Calu3 (cell line): Measurements from ENCODE around the gene WDPCP. TPM values are rescaled to one million over a fixed set of nuclear protein-coding genes. Genes with fewer than 3 reads are reported as not detected.
"Not testable (repeated sequence)": the region's sequence is repeated elsewhere in the genome, so short reads cannot be mapped to it uniquely, and the experiment has no call there.

Experiments used
- BruUV-seq: library from RNA; stranded (reverse); fragments of 400-500 nt; replicated peaks from 2 replicates; lab custom pipeline; 2021; lab: Mats Ljungman, UMichigan
- CTCF ChIA-PET: fragments of 300-600 bp; sonication (Branson Sonifier 250); formaldehyde crosslinking; loops from one replicate; lab custom pipeline; 2022; ENCODE audit warnings: antibody characterized with exemption; lab: Charles Lee
- DNase-seq: peaks from one replicate; pipeline ENCODE4 v3.0.0; 2022
- H3K27ac Mint-ChIP-seq: one replicate; pipeline ENCODE4 v1.8.0; 2022; ENCODE audit warnings: mixed read lengths; ENCODE audit not compliant: unreplicated experiment
- H3K27me3 Mint-ChIP-seq: one replicate; pipeline ENCODE4 v1.8.0; 2022; ENCODE audit warnings: mixed read lengths; ENCODE audit not compliant: unreplicated experiment
- H3K36me3 Mint-ChIP-seq: one replicate; pipeline ENCODE4 v1.8.0; 2022; ENCODE audit warnings: mild to moderate bottlenecking, moderate library complexity, mixed read lengths; ENCODE audit not compliant: insufficient read depth, unreplicated experiment
- H3K4me1 Mint-ChIP-seq: one replicate; pipeline ENCODE4 v1.8.0; 2022; ENCODE audit warnings: mild to moderate bottlenecking, low read depth, mixed read lengths; ENCODE audit not compliant: unreplicated experiment
- H3K4me3 Mint-ChIP-seq: one replicate; pipeline ENCODE4 v1.8.0; 2022; ENCODE audit warnings: mild to moderate bottlenecking, low read depth, moderate library complexity, mixed read lengths; ENCODE audit not compliant: unreplicated experiment
- H3K9me3 Mint-ChIP-seq: one replicate; pipeline ENCODE4 v1.8.0; 2022; ENCODE audit warnings: low read depth, mixed read lengths; ENCODE audit not compliant: unreplicated experiment
- intact Hi-C: fragments of 100-400 bp; cut with micrococcal nuclease; formaldehyde crosslinking; loops from one replicate; pipeline ENCODE4 v1.10.0; 2022; ENCODE audit not compliant: unreplicated experiment
- total RNA-seq: library from RNA; stranded (reverse); gene quantifications from 2 replicates; pipeline ENCODE4 v1.2.3, GENCODE V29; 2022
- TF ChIP-seq, protein P1 (sequence below): fragments of 200-600 bp; IDR thresholded peaks from one replicate; pipeline ENCODE4 v1.8.0; 2022; ENCODE audit warnings: antibody characterized with exemption; ENCODE audit not compliant: unreplicated experiment

The WDPCP gene
- total RNA-seq, 1 experiment from 2014 or later = 9.0 TPM

DNA sequence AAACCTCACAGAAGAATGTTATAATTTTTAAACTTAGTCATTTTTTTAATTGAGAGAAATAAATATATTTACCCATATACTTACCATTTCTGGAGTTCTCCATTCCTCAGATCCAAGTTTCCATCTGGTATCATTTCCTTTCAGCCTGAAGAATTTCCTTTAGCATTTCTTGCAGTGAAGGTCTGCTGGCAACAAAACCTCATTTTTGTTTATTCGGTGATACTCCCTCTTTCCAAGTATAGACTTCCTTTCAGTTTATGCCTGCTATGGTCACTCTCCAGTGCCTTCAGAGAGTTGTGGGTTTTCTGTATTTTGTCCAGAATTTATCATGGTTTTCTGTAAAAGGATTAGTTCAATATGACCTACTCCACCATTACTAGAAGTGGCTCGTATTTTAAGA is 17.0 kb downstream of the WDPCP start:
- H3K4me1 Mint-ChIP-seq = no peaks in the 10 kb centered on the region
- intact Hi-C loops = no loop called here

DNA sequence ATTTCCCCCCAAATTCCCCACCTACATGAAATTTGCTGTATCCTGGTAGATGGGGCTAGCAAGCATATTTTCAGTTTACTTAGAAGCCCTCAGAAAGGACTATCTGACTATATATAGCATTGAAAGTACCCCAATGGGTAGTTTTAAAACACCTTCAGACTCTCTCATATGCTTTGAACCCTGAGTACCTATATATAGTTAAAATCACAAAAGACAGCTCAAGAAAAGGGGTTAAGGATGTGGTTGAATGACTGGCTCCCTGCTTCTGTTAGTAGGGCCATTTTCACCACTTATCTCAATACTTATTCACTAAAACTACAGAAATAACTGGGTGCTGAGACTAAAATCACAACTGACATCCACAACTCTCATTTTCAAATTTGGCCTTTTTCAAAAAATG is 18.5 kb downstream of the WDPCP start:
- DNase-seq = no peak
- intact Hi-C loops = no loop called here
- no peak overlapping the region for H3K4me3 Mint-ChIP-seq
- no peaks in the 10 kb centered on the region for H3K36me3 Mint-ChIP-seq
- BruUV-seq = no TSS peak
- TF ChIP-seq, protein P1, sequence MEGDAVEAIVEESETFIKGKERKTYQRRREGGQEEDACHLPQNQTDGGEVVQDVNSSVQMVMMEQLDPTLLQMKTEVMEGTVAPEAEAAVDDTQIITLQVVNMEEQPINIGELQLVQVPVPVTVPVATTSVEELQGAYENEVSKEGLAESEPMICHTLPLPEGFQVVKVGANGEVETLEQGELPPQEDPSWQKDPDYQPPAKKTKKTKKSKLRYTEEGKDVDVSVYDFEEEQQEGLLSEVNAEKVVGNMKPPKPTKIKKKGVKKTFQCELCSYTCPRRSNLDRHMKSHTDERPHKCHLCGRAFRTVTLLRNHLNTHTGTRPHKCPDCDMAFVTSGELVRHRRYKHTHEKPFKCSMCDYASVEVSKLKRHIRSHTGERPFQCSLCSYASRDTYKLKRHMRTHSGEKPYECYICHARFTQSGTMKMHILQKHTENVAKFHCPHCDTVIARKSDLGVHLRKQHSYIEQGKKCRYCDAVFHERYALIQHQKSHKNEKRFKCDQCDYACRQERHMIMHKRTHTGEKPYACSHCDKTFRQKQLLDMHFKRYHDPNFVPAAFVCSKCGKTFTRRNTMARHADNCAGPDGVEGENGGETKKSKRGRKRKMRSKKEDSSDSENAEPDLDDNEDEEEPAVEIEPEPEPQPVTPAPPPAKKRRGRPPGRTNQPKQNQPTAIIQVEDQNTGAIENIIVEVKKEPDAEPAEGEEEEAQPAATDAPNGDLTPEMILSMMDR = no peak
- H3K4me1 Mint-ChIP-seq = no peaks in the 10 kb centered on the region
- CTCF ChIA-PET = no interaction called here
- peaks cover 9% of the 10 kb centered on the region for H3K9me3 Mint-ChIP-seq
- H3K27me3 Mint-ChIP-seq = no peaks in the 10 kb centered on the region
- H3K27ac Mint-ChIP-seq = no peak overlapping the region

More for the DNA sequence above, 17.0 kb downstream of the WDPCP start:
- BruUV-seq = no TSS peak
- H3K9me3 Mint-ChIP-seq = peaks cover 9% of the 10 kb centered on the region
- H3K36me3 Mint-ChIP-seq = no peaks in the 10 kb centered on the region
- H3K4me3 Mint-ChIP-seq = no peak overlapping the region
- TF ChIP-seq, protein P1 = no peak
- H3K27me3 Mint-ChIP-seq = no peaks in the 10 kb centered on the region
- no peak overlapping the region for H3K27ac Mint-ChIP-seq
- CTCF ChIA-PET = no interaction called here
- no peak for DNase-seq

DNA sequence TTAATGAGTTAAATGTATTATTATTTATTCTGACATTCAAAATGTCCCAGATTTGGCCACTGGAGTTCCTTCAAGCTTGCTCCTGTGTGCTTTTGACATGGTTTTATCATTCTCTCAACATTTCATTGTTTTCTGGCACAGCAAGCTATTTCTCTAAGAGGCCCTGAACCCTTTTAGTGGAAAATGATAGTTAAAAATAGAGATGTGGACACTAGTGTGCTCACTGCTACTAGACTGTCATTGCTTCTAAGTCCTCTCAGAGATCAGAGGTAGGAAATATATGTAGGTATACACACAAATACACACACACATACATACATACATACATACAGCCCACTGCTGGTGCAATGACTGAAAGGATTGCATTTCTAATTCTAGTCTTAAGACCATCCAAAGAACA is 25.5 kb downstream of the WDPCP start:
- no peak overlapping the region for H3K27ac Mint-ChIP-seq
- TF ChIP-seq, protein P1 = no peak
- H3K36me3 Mint-ChIP-seq = no peaks in the 10 kb centered on the region
- H3K4me1 Mint-ChIP-seq = no peaks in the 10 kb centered on the region
- no peak overlapping the region for H3K4me3 Mint-ChIP-seq
- no peak for DNase-seq
- intact Hi-C loops = no loop called here
- peaks cover 2% of the 10 kb centered on the region for H3K9me3 Mint-ChIP-seq
- no peaks in the 10 kb centered on the region for H3K27me3 Mint-ChIP-seq
- BruUV-seq = no TSS peak
- CTCF ChIA-PET = no interaction called here

DNA sequence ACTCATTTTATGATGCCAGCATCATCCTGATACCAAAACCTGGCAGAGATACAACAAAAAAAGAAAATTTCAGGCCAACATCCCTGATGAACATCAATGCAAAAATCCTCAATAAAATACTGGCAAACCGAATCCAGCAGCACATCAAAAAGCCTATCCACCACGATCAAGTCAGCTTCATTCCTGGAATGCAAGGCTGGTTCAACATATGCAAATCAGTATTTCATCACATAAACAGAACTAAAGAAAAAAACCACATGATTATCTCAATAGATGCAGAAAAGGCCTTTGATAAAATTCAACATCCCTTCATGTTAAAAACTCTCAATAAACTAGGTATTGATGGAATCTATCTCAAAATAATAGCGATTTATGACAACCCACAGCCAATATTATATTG is 29.4 kb downstream of the WDPCP start:
- CTCF ChIA-PET, H3K4me3 Mint-ChIP-seq, BruUV-seq, H3K36me3 Mint-ChIP-seq, H3K9me3 Mint-ChIP-seq, H3K27me3 Mint-ChIP-seq, DNase-seq, intact Hi-C loops, H3K27ac Mint-ChIP-seq: not testable (repeated sequence)
- H3K4me1 Mint-ChIP-seq = peaks cover 14% of the 10 kb centered on the region

DNA sequence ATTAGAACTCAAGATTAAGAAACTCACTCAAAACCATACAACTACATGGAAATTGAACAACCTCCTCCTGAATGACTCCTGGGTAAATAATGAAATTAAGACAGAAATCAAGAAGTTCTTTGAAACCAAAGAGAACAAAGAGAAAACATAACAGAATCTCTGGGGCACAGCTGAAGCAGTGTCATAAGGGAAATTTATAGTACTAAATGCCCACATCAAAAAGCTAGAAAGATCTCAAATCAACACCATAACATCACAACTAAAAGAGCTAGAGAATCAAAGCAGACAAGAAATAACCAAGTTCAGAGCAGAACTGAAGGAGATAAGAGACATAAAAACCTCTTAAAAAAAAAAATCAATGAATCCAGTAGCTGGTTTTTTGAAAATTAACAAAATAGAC is 30.5 kb downstream of the WDPCP start:
- BruUV-seq, H3K9me3 Mint-ChIP-seq, H3K36me3 Mint-ChIP-seq, H3K4me3 Mint-ChIP-seq, CTCF ChIA-PET, intact Hi-C loops, DNase-seq, H3K27me3 Mint-ChIP-seq: not testable (repeated sequence)
- H3K4me1 Mint-ChIP-seq = peaks cover 21% of the 10 kb centered on the region
- H3K27ac Mint-ChIP-seq = peak overlapping the region; percentile 5
